ENCODE results near the gene RPRM.
"Not testable (repeated sequence)": the region's sequence is repeated elsewhere in the genome, so short reads cannot be mapped to it uniquely, and the experiment has no call there.

Gene RPRM

DNA sequence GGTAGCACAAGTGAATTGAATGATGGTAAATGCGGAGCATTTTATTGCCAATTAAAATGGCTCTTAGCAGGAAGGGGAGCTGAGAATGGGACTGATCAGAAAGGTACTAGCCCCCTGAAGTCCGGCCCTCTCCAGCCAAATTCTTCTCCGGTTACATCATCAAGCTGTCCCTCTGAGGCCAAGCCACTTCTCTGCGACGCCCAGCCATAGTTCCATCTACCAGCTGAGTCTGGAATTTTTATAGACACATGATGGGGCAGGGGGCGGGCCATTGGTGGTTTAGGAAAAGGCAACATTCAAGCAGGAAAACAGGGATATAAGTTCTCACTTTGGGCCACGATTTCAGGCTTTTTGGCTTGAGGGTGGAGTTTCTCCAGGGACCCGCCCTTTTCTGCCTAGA lies 22.7 kb downstream of the RPRM start:
- DNase-seq (ENCODE audit: low read depth): no peak

DNA sequence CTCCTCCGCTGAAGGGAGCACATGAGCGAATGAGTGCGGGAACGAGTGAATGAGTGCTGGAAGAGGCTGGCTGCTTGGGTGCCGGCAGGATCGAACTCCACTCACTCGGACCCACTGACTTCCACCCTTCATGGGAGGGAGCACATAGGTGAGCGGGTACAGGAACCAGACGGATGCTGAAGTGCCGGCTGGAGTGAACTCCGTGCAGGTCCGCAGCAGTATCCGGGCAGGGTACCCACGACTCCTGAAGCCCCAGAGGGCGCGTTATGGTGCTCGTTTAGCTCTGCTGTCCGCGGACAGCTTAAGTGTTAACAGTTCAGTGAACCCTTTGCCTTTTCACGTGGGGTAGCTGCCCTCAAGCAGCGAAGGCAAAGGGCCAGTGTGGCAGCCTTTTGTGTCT lies 23.2 kb downstream of the RPRM start:
- DNase-seq (ENCODE audit: low read depth): no peak

DNA sequence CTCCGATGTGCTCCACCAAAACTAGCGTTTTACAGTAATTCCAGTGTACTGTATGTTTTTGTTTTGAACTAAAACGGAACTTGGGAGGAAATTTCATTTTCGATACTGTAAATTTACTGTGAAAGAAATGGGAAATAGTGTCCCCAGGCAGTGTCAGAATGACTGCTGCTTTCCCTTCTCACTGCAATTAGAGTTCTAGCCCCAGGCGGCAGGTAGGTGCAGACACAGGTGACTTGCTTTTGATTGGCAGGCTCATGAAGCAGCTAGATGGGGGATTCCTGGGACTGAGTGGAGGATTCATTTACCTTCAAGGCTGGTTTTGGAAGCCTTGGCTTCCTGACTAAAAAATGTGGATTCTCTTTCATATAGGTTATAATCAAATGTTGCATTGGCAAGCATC lies 27.0 kb downstream of the RPRM start:
- DNase-seq (ENCODE audit: low read depth): no peak

DNA sequence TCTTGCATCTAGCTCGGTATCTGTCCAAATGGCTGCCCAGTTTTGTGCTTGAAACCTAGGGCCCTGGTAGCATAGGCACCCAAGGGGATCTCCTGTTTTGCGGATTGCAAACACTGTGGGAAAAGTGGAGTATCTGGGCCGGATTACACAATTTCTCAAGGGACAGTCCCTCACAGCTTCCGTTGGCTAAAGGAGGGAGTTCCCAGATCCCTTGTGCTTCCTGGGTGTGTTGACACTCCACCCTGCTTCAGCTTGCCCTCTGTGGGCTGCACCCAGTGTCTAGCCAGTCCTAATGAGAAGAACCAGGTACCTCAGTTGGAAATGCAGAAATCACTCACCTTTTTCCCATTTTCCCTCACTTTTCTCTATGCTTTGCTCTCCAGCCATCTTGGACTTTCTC lies 35.5 kb downstream of the RPRM start:
- no peak for DNase-seq (ENCODE audit: low read depth)

DNA sequence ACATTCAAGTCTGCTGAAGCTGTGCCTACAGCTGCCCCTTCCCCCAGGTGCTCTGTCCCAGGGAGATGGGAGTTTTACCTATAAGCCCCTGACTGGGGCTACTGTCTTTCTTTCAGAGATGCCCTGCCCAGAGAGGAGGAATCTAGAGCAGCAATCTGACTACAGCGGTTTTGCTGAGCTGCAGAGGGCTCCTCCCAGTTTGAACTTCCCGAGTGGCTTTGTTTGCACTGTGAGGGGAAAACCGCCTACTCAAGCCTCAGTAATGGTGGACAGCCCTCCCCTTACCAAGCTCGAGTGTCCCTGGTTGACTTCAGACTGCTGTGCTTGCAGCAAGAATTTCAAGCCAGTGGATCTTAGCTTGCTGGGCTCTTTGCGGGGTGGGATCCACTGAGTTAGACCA lies 35.9 kb downstream of the RPRM start:
- DNase-seq (ENCODE audit: low read depth): not testable (repeated sequence)

DNA sequence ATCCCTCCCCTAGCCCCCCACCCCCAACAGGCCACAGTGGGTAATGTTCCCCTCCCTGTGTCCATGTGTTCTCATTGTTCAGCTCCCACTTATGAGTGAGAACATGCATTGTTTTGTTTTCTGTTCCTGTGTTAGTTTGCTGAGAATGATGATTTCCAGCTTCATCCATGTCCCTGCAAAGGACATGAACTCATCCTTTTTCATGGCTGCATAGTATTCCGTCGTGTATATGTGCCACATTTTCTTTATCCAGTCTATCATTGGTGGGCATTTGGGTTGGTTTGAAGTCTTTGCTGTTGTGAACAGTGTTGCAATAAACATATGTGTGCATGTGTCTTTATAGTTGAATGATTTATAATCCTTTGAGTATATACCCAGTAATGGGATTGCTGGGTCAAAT lies 38.5 kb downstream of the RPRM start:
- not testable (repeated sequence) for DNase-seq (ENCODE audit: low read depth)

DNA sequence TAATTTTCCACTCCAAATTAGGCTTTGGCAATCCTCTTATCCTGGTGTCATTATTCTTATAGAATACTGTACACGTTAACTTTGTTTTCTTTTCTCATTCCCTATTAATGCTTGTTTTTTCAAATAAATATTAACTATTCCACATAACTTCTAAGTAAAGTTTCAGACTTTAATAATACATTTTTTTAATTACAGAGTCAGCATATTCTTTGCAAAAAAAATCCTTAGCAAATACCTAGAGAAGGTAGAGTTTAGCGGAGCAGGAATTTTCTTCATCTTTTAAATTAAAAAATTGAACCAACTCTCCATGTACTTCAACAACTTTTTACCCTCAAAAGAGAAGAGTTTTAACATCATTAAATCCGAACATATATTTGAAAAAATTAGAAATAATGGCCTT lies 45.2 kb downstream of the RPRM start:
- no peak for DNase-seq (ENCODE audit: low read depth)

DNA sequence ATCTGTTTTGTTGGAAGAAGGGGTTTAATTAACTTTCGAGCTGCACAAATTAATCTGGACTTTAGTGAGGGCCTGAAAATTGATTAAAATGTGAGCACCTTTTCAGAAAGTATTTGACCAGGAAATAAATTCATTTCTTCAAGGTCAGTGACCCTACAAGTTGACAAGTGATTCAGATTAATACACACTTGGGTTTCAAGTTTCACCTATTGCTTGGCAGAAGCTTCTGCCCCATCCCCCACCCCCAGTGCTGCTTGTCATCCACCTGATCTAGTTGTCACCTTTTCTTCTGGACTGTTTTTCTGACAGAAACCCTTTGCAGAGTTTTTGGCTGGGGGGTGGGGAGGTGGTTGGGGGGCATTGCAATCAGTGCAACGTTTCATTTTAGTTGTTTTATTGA lies 46.2 kb downstream of the RPRM start:
- no peak for DNase-seq (ENCODE audit: low read depth)

DNA sequence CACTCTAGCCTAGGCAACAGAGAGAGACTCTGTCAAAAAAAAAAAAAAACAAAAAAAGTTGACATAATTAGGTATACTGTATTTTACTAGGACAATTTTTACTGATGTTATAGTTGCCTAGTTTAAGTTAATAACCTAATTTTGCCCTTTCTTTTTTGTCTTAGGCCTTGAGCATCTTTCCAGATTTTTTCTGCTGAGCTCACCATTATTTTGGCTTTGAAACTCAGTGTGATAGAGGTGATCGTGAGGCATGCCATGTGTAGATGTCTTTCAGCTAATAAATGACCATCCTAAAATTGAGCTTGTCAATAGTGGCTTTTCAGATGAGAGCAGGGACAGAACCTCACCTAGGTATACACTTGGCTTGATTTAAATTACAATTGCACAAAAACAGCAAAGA lies 47.4 kb downstream of the RPRM start:
- no peak for DNase-seq (ENCODE audit: low read depth)
